ENCODE data around the gene ITPKB. TPM values are rescaled to one million over a fixed set of nuclear protein-coding genes. Genes with fewer than 3 reads are reported as not detected.
"Not testable (repeated sequence)": the region's sequence is repeated elsewhere in the genome, so short reads cannot be mapped to it uniquely, and the experiment has no call there.

Gene ITPKB
- total and polyA plus RNA-seq, 4 experiments from 2014 or later: 52.2 to 159 (median 104) TPM

- Mint-ChIP-seq H3K27me3 (peaks cover 1 to 12% of the 10 kb centered on the region in 2 donors), H3K36me3 (no peaks in the 10 kb centered on the region), H3K4me3 (no peak overlapping the region), H3K4me1 (no peaks in the 10 kb centered on the region), H3K27ac (no peak overlapping the region), H3K9me3 (no peaks in the 10 kb centered on the region)
- no peak overlapping the region for H3K27ac ChIP-seq (ENCODE audit: low read depth, low read length)
- no peaks in the 10 kb centered on the region for H3K27me3 ChIP-seq (ENCODE audit: insufficient read depth, low read length)
- no peaks in the 10 kb centered on the region for H3K4me1 ChIP-seq (ENCODE audit: insufficient read depth, low read length)
- DNase-seq: no peak
- no peaks in the 10 kb centered on the region for H3K36me3 ChIP-seq (ENCODE audit: insufficient read depth, low read length)
- ChIA-PET POLR2A (ENCODE audit: partially characterized antibody) (interaction anchor here (0.5 kb wide), 1 partner anchor 156 kb away, joined by 3 read pairs; no protein-coding TSS in a partner anchor), CTCF (ENCODE audit: partially characterized antibody) (interaction anchor here (1.1 kb wide), 1 partner anchor 9 kb away, joined by 3 read pairs; no protein-coding TSS in a partner anchor)
- intact Hi-C loops (cut with micrococcal nuclease): no loop called here
- H3K9me3 ChIP-seq (ENCODE audit: control insufficient read depth in 1 of 2, low read length in 2 of 2): no peaks in the 10 kb centered on the region
- H3K4me3 ChIP-seq (ENCODE audit: low read length in 2 of 2): no peak overlapping the region
Observed at GRCh38 chr1:226599636-226600238, 139.3 kb downstream of the ITPKB start.

- H3K9me3 ChIP-seq (ENCODE audit: control insufficient read depth in 1 of 2, low read length in 2 of 2); H3K36me3 ChIP-seq (ENCODE audit: insufficient read depth, low read length); H3K4me1 Mint-ChIP-seq; POLR2A ChIA-PET (ENCODE audit: partially characterized antibody); H3K27ac Mint-ChIP-seq; H3K4me3 ChIP-seq (ENCODE audit: low read length in 2 of 2); intact Hi-C loops (cut with micrococcal nuclease); DNase-seq; H3K36me3 Mint-ChIP-seq; H3K4me1 ChIP-seq (ENCODE audit: insufficient read depth, low read length); H3K27me3 ChIP-seq (ENCODE audit: insufficient read depth, low read length); H3K4me3 Mint-ChIP-seq; H3K27ac ChIP-seq (ENCODE audit: low read depth, low read length); H3K9me3 Mint-ChIP-seq: not testable (repeated sequence)
- CTCF ChIA-PET (ENCODE audit: partially characterized antibody): interaction anchor here (1.1 to 1.4 kb wide), 2 partner anchors 9 to 28 kb away, joined by 3 read pairs; no protein-coding TSS in a partner anchor
- H3K27me3 Mint-ChIP-seq: peaks cover 3 to 14% of the 10 kb centered on the region in 2 donors
Observed at GRCh38 chr1:226598955-226599354, 140.1 kb downstream of the ITPKB start.

DNA sequence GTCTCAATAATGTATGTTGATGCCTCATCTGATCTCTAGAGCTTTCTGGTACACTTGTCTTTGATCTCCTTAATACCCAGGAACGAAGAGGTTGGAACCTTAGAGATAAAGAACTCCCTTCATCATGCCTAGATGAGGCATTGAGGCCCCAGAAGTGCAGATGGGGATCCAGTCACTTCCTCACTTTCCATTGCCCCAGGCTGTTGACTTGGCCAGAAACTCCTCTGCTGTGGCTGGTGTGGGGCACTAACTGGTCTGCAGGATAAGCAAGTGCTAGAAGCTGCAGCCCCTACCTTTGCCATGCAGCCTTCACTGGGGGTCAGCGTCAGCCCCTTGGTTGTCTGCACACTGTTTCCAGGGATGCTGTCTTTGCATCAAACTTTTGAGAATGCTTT is 140.6 kb downstream of the ITPKB start:
- H3K9me3 ChIP-seq (ENCODE audit: control insufficient read depth in 1 of 2, low read length in 2 of 2): no peaks in the 10 kb centered on the region
- no peaks in the 10 kb centered on the region for H3K27me3 ChIP-seq (ENCODE audit: insufficient read depth, low read length)
- peaks cover 3 to 15% of the 10 kb centered on the region in 2 donors for H3K27me3 Mint-ChIP-seq
- no peaks in the 10 kb centered on the region for H3K4me1 ChIP-seq (ENCODE audit: insufficient read depth, low read length)
- H3K27ac ChIP-seq (ENCODE audit: low read depth, low read length): no peak overlapping the region
- H3K9me3 Mint-ChIP-seq: no peaks in the 10 kb centered on the region
- POLR2A ChIA-PET (ENCODE audit: partially characterized antibody): no interaction called here
- H3K27ac Mint-ChIP-seq: no peak overlapping the region
- DNase-seq: no peak
- no peak overlapping the region for H3K4me3 Mint-ChIP-seq
- no peak overlapping the region for H3K4me3 ChIP-seq (ENCODE audit: low read length in 2 of 2)
- no peaks in the 10 kb centered on the region for H3K36me3 Mint-ChIP-seq
- intact Hi-C loops (cut with micrococcal nuclease): no loop called here
- H3K36me3 ChIP-seq (ENCODE audit: insufficient read depth, low read length): no peaks in the 10 kb centered on the region
- no peaks in the 10 kb centered on the region for H3K4me1 Mint-ChIP-seq
- CTCF ChIA-PET (ENCODE audit: partially characterized antibody): interaction anchor here (0.5 to 1.4 kb wide), 2 partner anchors 28 to 103 kb away, joined by 3 read pairs; no protein-coding TSS in a partner anchor

GRCh38 chr1:226597616-226598454 is 141.2 kb downstream of the ITPKB start:
- H3K36me3 ChIP-seq (ENCODE audit: insufficient read depth, low read length): no peaks in the 10 kb centered on the region
- intact Hi-C loops (cut with micrococcal nuclease): no loop called here
- H3K27me3 Mint-ChIP-seq: peaks cover 5 to 15% of the 10 kb centered on the region in 2 donors
- ChIA-PET POLR2A (ENCODE audit: partially characterized antibody) (no interaction called here), CTCF (ENCODE audit: partially characterized antibody) (interaction anchor here (0.5 to 1.4 kb wide), 2 partner anchors 29 to 104 kb away, joined by 3 read pairs; no protein-coding TSS in a partner anchor)
- no peaks in the 10 kb centered on the region for H3K4me1 Mint-ChIP-seq
- peaks cover 0 to 3% (median 0%) of the 10 kb centered on the region in 8 donors for H3K9me3 Mint-ChIP-seq
- no peak overlapping the region for H3K4me3 Mint-ChIP-seq
- H3K27ac Mint-ChIP-seq: no peak overlapping the region
- H3K9me3 ChIP-seq (ENCODE audit: control insufficient read depth in 1 of 2, low read length in 2 of 2): no peaks in the 10 kb centered on the region
- DNase-seq: no peak
- H3K27ac ChIP-seq (ENCODE audit: low read depth, low read length): no peak overlapping the region
- H3K36me3 Mint-ChIP-seq: no peaks in the 10 kb centered on the region
- no peak overlapping the region for H3K4me3 ChIP-seq (ENCODE audit: low read length in 2 of 2)
- H3K27me3 ChIP-seq (ENCODE audit: insufficient read depth, low read length): no peaks in the 10 kb centered on the region
- no peaks in the 10 kb centered on the region for H3K4me1 ChIP-seq (ENCODE audit: insufficient read depth, low read length)

GRCh38 chr1:226596531-226597165 is 142.4 kb downstream of the ITPKB start:
- Mint-ChIP-seq H3K4me1 (no peaks in the 10 kb centered on the region), H3K9me3 (peaks cover 0 to 3% (median 0%) of the 10 kb centered on the region in 8 donors), H3K4me3 (no peak overlapping the region), H3K27me3 (peaks cover 7 to 17% of the 10 kb centered on the region in 2 donors), H3K27ac (peak overlapping the region in 1 of 7 donors; percentile 44), H3K36me3 (no peaks in the 10 kb centered on the region)
- no peaks in the 10 kb centered on the region for H3K9me3 ChIP-seq (ENCODE audit: control insufficient read depth in 1 of 2, low read length in 2 of 2)
- intact Hi-C loops (cut with micrococcal nuclease): no loop called here
- no peaks in the 10 kb centered on the region for H3K27me3 ChIP-seq (ENCODE audit: insufficient read depth, low read length)
- no peak overlapping the region for H3K27ac ChIP-seq (ENCODE audit: low read depth, low read length)
- no peak overlapping the region for H3K4me3 ChIP-seq (ENCODE audit: low read length in 2 of 2)
- DNase-seq: no peak
- ChIA-PET POLR2A (ENCODE audit: partially characterized antibody) (no interaction called here), CTCF (ENCODE audit: partially characterized antibody) (no interaction called here)
- no peaks in the 10 kb centered on the region for H3K36me3 ChIP-seq (ENCODE audit: insufficient read depth, low read length)
- no peaks in the 10 kb centered on the region for H3K4me1 ChIP-seq (ENCODE audit: insufficient read depth, low read length)

- H3K4me1 ChIP-seq (ENCODE audit: insufficient read depth, low read length): no peaks in the 10 kb centered on the region
- CTCF ChIA-PET (ENCODE audit: partially characterized antibody): no interaction called here
- no peak overlapping the region for H3K27ac Mint-ChIP-seq
- H3K9me3 ChIP-seq (ENCODE audit: control insufficient read depth in 1 of 2, low read length in 2 of 2): no peaks in the 10 kb centered on the region
- no peak for DNase-seq
- intact Hi-C loops (cut with micrococcal nuclease): no loop called here
- peaks cover 10 to 22% of the 10 kb centered on the region in 2 donors for H3K27me3 Mint-ChIP-seq
- H3K9me3 Mint-ChIP-seq: peaks cover 0 to 3% (median 0%) of the 10 kb centered on the region in 8 donors
- no peaks in the 10 kb centered on the region for H3K36me3 Mint-ChIP-seq
- H3K4me3 ChIP-seq (ENCODE audit: low read length in 2 of 2): no peak overlapping the region
- no peaks in the 10 kb centered on the region for H3K36me3 ChIP-seq (ENCODE audit: insufficient read depth, low read length)
- H3K27me3 ChIP-seq (ENCODE audit: insufficient read depth, low read length): no peaks in the 10 kb centered on the region
- POLR2A ChIA-PET (ENCODE audit: partially characterized antibody): no interaction called here
- H3K4me3 Mint-ChIP-seq: no peak overlapping the region
- no peak overlapping the region for H3K27ac ChIP-seq (ENCODE audit: low read depth, low read length)
- no peaks in the 10 kb centered on the region for H3K4me1 Mint-ChIP-seq
Observed at GRCh38 chr1:226593541-226593940, 145.5 kb downstream of the ITPKB start.

GRCh38 chr1:226590614-226591013 is 148.5 kb downstream of the ITPKB start:
- CTCF ChIA-PET (ENCODE audit: partially characterized antibody): interaction anchor here (1.4 kb wide), 1 partner anchor 18 kb away, joined by 3 read pairs; no protein-coding TSS in a partner anchor
- H3K36me3 ChIP-seq (ENCODE audit: insufficient read depth, low read length): no peaks in the 10 kb centered on the region
- H3K27me3 ChIP-seq (ENCODE audit: insufficient read depth, low read length): no peaks in the 10 kb centered on the region
- no peak for DNase-seq
- Mint-ChIP-seq H3K4me1 (no peaks in the 10 kb centered on the region), H3K27me3 (peaks cover 9 to 19% of the 10 kb centered on the region in 2 donors), H3K9me3 (peaks cover 0 to 3% (median 0%) of the 10 kb centered on the region in 8 donors), H3K27ac (peak overlapping the region in 1 of 7 donors; percentile 75), H3K36me3 (no peaks in the 10 kb centered on the region), H3K4me3 (no peak overlapping the region)
- no peak overlapping the region for H3K4me3 ChIP-seq (ENCODE audit: low read length in 2 of 2)
- H3K9me3 ChIP-seq (ENCODE audit: control insufficient read depth in 1 of 2, low read length in 2 of 2): no peaks in the 10 kb centered on the region
- no peak overlapping the region for H3K27ac ChIP-seq (ENCODE audit: low read depth, low read length)
- H3K4me1 ChIP-seq (ENCODE audit: insufficient read depth, low read length): no peaks in the 10 kb centered on the region
- intact Hi-C loops (cut with micrococcal nuclease): no loop called here
- POLR2A ChIA-PET (ENCODE audit: partially characterized antibody): no interaction called here
